HCT116 (cell line): ENCODE data around the gene TSKU. TPM values are rescaled to one million over a fixed set of nuclear protein-coding genes. Genes with fewer than 3 reads are reported as not detected.

Experiments used
- ATAC-seq: fragments of 200-7000 bp; cut with Tn5 transposase; 2 replicates; pipeline ENCODE4 v1.9.1; 2020; ENCODE audit warnings: mild to moderate bottlenecking, moderate library complexity
- BruUV-seq: library from RNA; stranded (reverse); fragments of 400-500 nt; replicated peaks from 2 replicates; lab custom pipeline; 2021; lab: Mats Ljungman, UMichigan
- CTCF ChIA-PET: fragments of 300-600 bp; sonication (Branson Sonifier 250); formaldehyde crosslinking; loops from one replicate; lab custom pipeline; 2021; ENCODE audit warnings: antibody characterized with exemption; lab: Charles Lee
- POLR2A ChIA-PET: fragments of 300-600, 350-600 bp; sonication (Branson Sonifier 250); formaldehyde crosslinking; loops from one replicate; lab custom pipeline; 2021; ENCODE audit warnings: antibody characterized with exemption; lab: Charles Lee
- RAD21 ChIA-PET, 2 experiments: fragments of 300-600 bp; sonication (Branson Sonifier 250); formaldehyde crosslinking; loops; one replicate each; lab custom pipeline; 2023; ENCODE audit warnings: low total read pairs in 2 of 2; ENCODE audit not compliant: uncharacterized antibody in 2 of 2, unreplicated experiment in 2 of 2, low non-redundant PET in 1 of 2; lab: Charles Lee
- DNase-seq: peaks from one replicate; pipeline ENCODE4 v3.0.0-alpha.2; 2010; ENCODE audit warnings: low read depth, low spot score
- H2AFZ ChIP-seq: fragments of 200-600 bp; shearing (Covaris generic), sonication (generic); 2 replicates; pipeline ENCODE4 v1.6.1; 2017; ENCODE audit warnings: low read depth, mixed run types, mixed read lengths, antibody characterized with exemption, low read length; ENCODE audit not compliant: poor library complexity, severe bottlenecking
- H3K27ac ChIP-seq: 2 replicates; pipeline ENCODE4 v1.5.1; 2012; ENCODE audit warnings: low read depth, low read length
- H3K27me3 ChIP-seq: fragments of 200-600 bp; sonication (generic); 2 replicates; pipeline ENCODE4 v1.6.1; 2016; ENCODE audit warnings: mixed run types, low read length, mixed read lengths; ENCODE audit not compliant: insufficient read depth
- H3K36me3 ChIP-seq, 2 experiments: fragments of 200-500 bp in 1 of 2; fragments of 200-600 bp in 1 of 2; sonication (Bioruptor generic) in 1 of 2; sonication (generic) in 1 of 2; 2 replicates each; pipeline versions ENCODE4 v1.5.1 to v1.6.1; 2014 to 2016; ENCODE audit warnings: low read length in 2 of 2, inconsistent platforms in 1 of 2, mixed read lengths in 1 of 2, mixed run types in 1 of 2; ENCODE audit not compliant: insufficient read depth in 2 of 2, control insufficient read depth in 1 of 2
- H3K4me1 ChIP-seq, 2 experiments: fragments of 200-600 bp in 1 of 2; sonication (generic) in 1 of 2; 2 replicates each; pipeline versions ENCODE4 v1.5.1 to v1.6.1; 2012 to 2017; ENCODE audit warnings: low read length in 2 of 2, inconsistent platforms in 1 of 2, mild to moderate bottlenecking in 1 of 2, mixed read lengths in 1 of 2, mixed run types in 1 of 2, moderate library complexity in 1 of 2; ENCODE audit not compliant: insufficient read depth in 2 of 2, control insufficient read depth in 1 of 2
- H3K4me2 ChIP-seq: fragments of 200-600 bp; sonication (generic); 2 replicates; pipeline ENCODE4 v1.6.1; 2017; ENCODE audit warnings: mixed run types, low read length, mixed read lengths
- H3K4me3 ChIP-seq, 2 experiments: fragments of 200-600 bp in 1 of 2; sonication (generic) in 1 of 2; replicated peaks in 1 of 2; 2 replicates each; pipeline ENCODE4 v1.5.1; 2011 to 2016; ENCODE audit warnings: low read length in 2 of 2, control low read depth in 1 of 2, low read depth in 1 of 2, mild to moderate bottlenecking in 1 of 2, mixed read lengths in 1 of 2, mixed run types in 1 of 2
- H3K79me2 ChIP-seq: fragments of 200-600 bp; sonication (generic); 2 replicates; pipeline ENCODE4 v1.6.1; 2017; ENCODE audit warnings: mild to moderate bottlenecking, mixed run types, low read length, moderate library complexity, mixed read lengths; ENCODE audit not compliant: insufficient read depth
- H3K9ac ChIP-seq: fragments of 200-600 bp; sonication (generic); 2 replicates; pipeline ENCODE4 v1.6.1; 2016; ENCODE audit warnings: low read length, mixed read lengths
- H3K9me2 ChIP-seq: fragments of 200-600 bp; sonication (generic), shearing (Covaris generic); 2 replicates; pipeline ENCODE4 v1.6.1; 2017; ENCODE audit warnings: mixed run types, mild to moderate bottlenecking, moderate library complexity; ENCODE audit not compliant: insufficient read depth
- H3K9me3 ChIP-seq, 2 experiments: fragments of 200-500 bp in 1 of 2; fragments of 200-600 bp in 1 of 2; sonication (Bioruptor generic) in 1 of 2; sonication (generic) in 1 of 2; 2 replicates each; pipeline ENCODE4 v1.6.1; 2014 to 2017; ENCODE audit warnings: low read length in 2 of 2, mixed read lengths in 2 of 2, inconsistent platforms in 1 of 2, low read depth in 1 of 2, mild to moderate bottlenecking in 1 of 2, mixed run types in 1 of 2, moderate library complexity in 1 of 2; ENCODE audit not compliant: control insufficient read depth in 1 of 2, insufficient read depth in 1 of 2
- H4K20me1 ChIP-seq: fragments of 200-600 bp; sonication (generic), shearing (Covaris generic); 2 replicates; pipeline ENCODE4 v1.6.1; 2017; ENCODE audit warnings: mixed run types, mild to moderate bottlenecking, moderate library complexity; ENCODE audit not compliant: insufficient read depth
- CEBPB ChIP-seq: IDR thresholded peaks from 2 replicates; pipeline ENCODE4 v1.6.1; 2012; ENCODE audit warnings: low read depth
- EGR1 ChIP-seq: IDR thresholded peaks from 2 replicates; pipeline ENCODE4 v1.6.1; 2012; ENCODE audit warnings: low read depth
- ELF1 ChIP-seq: IDR thresholded peaks from 2 replicates; pipeline ENCODE4 v1.6.1; 2012; ENCODE audit warnings: low read depth, borderline replicate concordance
- EZH2 ChIP-seq: fragments of 200-600 bp; sonication (generic); IDR thresholded peaks from 2 replicates; pipeline ENCODE4 v1.6.1; 2017; ENCODE audit warnings: antibody characterized with exemption, mixed run types
- EZH2phosphoT487 ChIP-seq: fragments of 200-600 bp; IDR thresholded peaks from 2 replicates; pipeline ENCODE4 v1.6.1; 2018; ENCODE audit warnings: antibody characterized with exemption, borderline replicate concordance
- FOSL1 ChIP-seq: IDR thresholded peaks from 2 replicates; pipeline ENCODE4 v1.6.1; 2012; ENCODE audit warnings: low read depth
- JUND ChIP-seq: IDR thresholded peaks from 2 replicates; pipeline ENCODE4 v1.6.1; 2012
- POLR2A ChIP-seq: IDR thresholded peaks from 2 replicates; pipeline ENCODE4 v1.7.0; 2011; ENCODE audit warnings: borderline replicate concordance; ENCODE audit not compliant: insufficient read depth, insufficient read length; ENCODE audit errors: extremely low read depth
- RAD21 ChIP-seq: IDR thresholded peaks from 2 replicates; pipeline ENCODE4 v1.6.1; 2012; ENCODE audit warnings: low read depth, mild to moderate bottlenecking
- SIN3A ChIP-seq: IDR thresholded peaks from 2 replicates; pipeline ENCODE4 v1.6.1; 2012; ENCODE audit warnings: low read depth
- SRF ChIP-seq: IDR thresholded peaks from 2 replicates; pipeline ENCODE4 v1.6.1; 2012; ENCODE audit warnings: low read depth
- TCF7L2 ChIP-seq: IDR thresholded peaks from 2 replicates; pipeline ENCODE4 v1.7.0; 2011; ENCODE audit warnings: borderline replicate concordance, inconsistent platforms; ENCODE audit not compliant: insufficient read depth, insufficient read length; ENCODE audit errors: extremely low read depth
- YY1 ChIP-seq: IDR thresholded peaks from 2 replicates; pipeline ENCODE4 v1.6.1; 2011; ENCODE audit warnings: low read length, low read depth, moderate library complexity, mild to moderate bottlenecking; ENCODE audit not compliant: insufficient replicate concordance; ENCODE audit errors: extremely low read depth
- ZFX ChIP-seq: fragments of 450-650 bp; IDR thresholded peaks from 2 replicates; pipeline ENCODE4 v1.6.1; 2017
- ZNF274 ChIP-seq: fragments of 200-500 bp; sonication (Bioruptor generic); IDR thresholded peaks from 2 replicates; pipeline ENCODE4 v1.6.1; 2014; ENCODE audit warnings: mild to moderate bottlenecking, low read depth, low read length, inconsistent platforms
- intact Hi-C: fragments of 100-400 bp; cut with micrococcal nuclease; formaldehyde crosslinking; loops from 2 replicates; pipeline ENCODE4 v1.10.0; 2022
- total RNA-seq: library from RNA; stranded (reverse); gene quantifications from one replicate; pipeline ENCODE4 v1.2.1, GENCODE V29; 2021; ENCODE audit not compliant: unreplicated experiment
- TF ChIP-seq, protein P1 (sequence below): IDR thresholded peaks from 2 replicates; pipeline ENCODE4 v1.6.1; 2012; ENCODE audit warnings: low read depth
- TF ChIP-seq, protein P2 (sequence below), 3 experiments: fragments of 200-600 bp in 1 of 3; sonication (generic) in 1 of 3; IDR thresholded peaks in 2 of 3; conservative IDR thresholded peaks in 1 of 3; 2 replicates each; pipeline ENCODE4 v1.5.1; 2012 to 2017; ENCODE audit warnings: low read depth in 2 of 3, low read length in 2 of 3, antibody characterized with exemption in 1 of 3, borderline replicate concordance in 1 of 3, control low read depth in 1 of 3, mild to moderate bottlenecking in 1 of 3, mixed read lengths in 1 of 3, mixed run types in 1 of 3, moderate library complexity in 1 of 3; ENCODE audit not compliant: insufficient read depth in 1 of 3
- TF ChIP-seq, protein P3 (sequence below): IDR thresholded peaks from 2 replicates; pipeline ENCODE4 v1.6.1; 2012

TSKU gene
- total RNA-seq, 1 experiment from 2014 or later = 21.9 TPM

DNA sequence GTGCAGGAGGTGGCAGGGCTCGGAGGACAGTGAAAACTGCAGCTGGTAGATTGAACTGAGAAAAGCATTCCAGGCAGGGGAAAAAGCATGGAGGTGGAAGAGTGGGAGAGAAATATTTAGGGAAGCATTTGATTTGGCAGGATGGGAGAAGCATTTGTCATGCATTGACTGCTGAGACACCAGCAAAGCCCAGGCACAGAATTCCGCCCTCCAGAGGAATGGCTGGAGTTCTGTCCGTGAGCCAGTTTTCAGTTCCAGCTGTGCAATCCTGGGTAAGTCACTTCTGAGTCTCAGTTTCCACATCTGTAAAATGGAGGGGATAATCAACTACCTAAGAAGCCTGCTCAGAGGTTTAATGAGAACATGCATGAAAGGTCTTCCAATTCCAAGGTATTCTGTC lies 4.3 kb upstream of the TSKU start:
- Histone ChIP-seq H3K27ac (no peak overlapping the region), H3K4me2 (no peak overlapping the region), H3K9me3 (peaks cover 10 to 23% of the 10 kb centered on the region in 2 experiments; a peak in 2 of 4 replicates), H3K36me3 (no peaks in the 10 kb centered on the region), H2AFZ (no peak overlapping the region), H3K4me3 (no peak overlapping the region), H3K4me1 (peaks cover 9 to 16% of the 10 kb centered on the region in 2 experiments; a peak in 3 of 4 replicates), H3K9ac (no peak overlapping the region), H3K9me2 (no peaks in the 10 kb centered on the region), H3K27me3 (no peaks in the 10 kb centered on the region), H3K79me2 (peaks cover 5% of the 10 kb centered on the region; the same call in 1 of the 2 replicates), H4K20me1 (no peaks in the 10 kb centered on the region)
- RAD21 ChIA-PET = no interaction called here
- TF ChIP-seq YY1 = no peak
- no peak for TF ChIP-seq JUND
- TF ChIP-seq POLR2A = no peak
- TF ChIP-seq ZNF274 = no peak
- TF ChIP-seq TCF7L2 = no peak
- TF ChIP-seq CEBPB = no peak
- no peak for TF ChIP-seq RAD21
- no peak for TF ChIP-seq EZH2phosphoT487
- no peak for TF ChIP-seq ZFX
- TF ChIP-seq ELF1 = no peak
- TF ChIP-seq, protein P1, sequence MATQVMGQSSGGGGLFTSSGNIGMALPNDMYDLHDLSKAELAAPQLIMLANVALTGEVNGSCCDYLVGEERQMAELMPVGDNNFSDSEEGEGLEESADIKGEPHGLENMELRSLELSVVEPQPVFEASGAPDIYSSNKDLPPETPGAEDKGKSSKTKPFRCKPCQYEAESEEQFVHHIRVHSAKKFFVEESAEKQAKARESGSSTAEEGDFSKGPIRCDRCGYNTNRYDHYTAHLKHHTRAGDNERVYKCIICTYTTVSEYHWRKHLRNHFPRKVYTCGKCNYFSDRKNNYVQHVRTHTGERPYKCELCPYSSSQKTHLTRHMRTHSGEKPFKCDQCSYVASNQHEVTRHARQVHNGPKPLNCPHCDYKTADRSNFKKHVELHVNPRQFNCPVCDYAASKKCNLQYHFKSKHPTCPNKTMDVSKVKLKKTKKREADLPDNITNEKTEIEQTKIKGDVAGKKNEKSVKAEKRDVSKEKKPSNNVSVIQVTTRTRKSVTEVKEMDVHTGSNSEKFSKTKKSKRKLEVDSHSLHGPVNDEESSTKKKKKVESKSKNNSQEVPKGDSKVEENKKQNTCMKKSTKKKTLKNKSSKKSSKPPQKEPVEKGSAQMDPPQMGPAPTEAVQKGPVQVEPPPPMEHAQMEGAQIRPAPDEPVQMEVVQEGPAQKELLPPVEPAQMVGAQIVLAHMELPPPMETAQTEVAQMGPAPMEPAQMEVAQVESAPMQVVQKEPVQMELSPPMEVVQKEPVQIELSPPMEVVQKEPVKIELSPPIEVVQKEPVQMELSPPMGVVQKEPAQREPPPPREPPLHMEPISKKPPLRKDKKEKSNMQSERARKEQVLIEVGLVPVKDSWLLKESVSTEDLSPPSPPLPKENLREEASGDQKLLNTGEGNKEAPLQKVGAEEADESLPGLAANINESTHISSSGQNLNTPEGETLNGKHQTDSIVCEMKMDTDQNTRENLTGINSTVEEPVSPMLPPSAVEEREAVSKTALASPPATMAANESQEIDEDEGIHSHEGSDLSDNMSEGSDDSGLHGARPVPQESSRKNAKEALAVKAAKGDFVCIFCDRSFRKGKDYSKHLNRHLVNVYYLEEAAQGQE = no peak
- no peak for TF ChIP-seq EGR1
- TF ChIP-seq, protein P2, sequence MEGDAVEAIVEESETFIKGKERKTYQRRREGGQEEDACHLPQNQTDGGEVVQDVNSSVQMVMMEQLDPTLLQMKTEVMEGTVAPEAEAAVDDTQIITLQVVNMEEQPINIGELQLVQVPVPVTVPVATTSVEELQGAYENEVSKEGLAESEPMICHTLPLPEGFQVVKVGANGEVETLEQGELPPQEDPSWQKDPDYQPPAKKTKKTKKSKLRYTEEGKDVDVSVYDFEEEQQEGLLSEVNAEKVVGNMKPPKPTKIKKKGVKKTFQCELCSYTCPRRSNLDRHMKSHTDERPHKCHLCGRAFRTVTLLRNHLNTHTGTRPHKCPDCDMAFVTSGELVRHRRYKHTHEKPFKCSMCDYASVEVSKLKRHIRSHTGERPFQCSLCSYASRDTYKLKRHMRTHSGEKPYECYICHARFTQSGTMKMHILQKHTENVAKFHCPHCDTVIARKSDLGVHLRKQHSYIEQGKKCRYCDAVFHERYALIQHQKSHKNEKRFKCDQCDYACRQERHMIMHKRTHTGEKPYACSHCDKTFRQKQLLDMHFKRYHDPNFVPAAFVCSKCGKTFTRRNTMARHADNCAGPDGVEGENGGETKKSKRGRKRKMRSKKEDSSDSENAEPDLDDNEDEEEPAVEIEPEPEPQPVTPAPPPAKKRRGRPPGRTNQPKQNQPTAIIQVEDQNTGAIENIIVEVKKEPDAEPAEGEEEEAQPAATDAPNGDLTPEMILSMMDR (IDR thresholded peaks at IDR 0.05 in 2 of 3, conservative IDR thresholded peaks at IDR 0.05 in 1 of 3; ENCODE audit: borderline replicate concordance in 1 of 3, insufficient read depth in 1 of 3, low read depth in 2 of 3, low read length in 2 of 3) = no peak
- no peak for TF ChIP-seq EZH2
- TF ChIP-seq FOSL1 = no peak
- TF ChIP-seq, protein P3, sequence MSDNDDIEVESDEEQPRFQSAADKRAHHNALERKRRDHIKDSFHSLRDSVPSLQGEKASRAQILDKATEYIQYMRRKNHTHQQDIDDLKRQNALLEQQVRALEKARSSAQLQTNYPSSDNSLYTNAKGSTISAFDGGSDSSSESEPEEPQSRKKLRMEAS = no peak
- TF ChIP-seq SRF = no peak
- TF ChIP-seq SIN3A = no peak
- DNase-seq (no peak), ATAC-seq (no peak)
- CTCF ChIA-PET = no interaction called here
- BruUV-seq = no TSS peak
- intact Hi-C loops = no loop called here
- POLR2A ChIA-PET = no interaction called here
